ENCODE measurements around the gene GOLGA8J.
"Not testable (repeated sequence)": the region's sequence is repeated elsewhere in the genome, so short reads cannot be mapped to it uniquely, and the experiment has no call there.

GOLGA8J gene, protein sequence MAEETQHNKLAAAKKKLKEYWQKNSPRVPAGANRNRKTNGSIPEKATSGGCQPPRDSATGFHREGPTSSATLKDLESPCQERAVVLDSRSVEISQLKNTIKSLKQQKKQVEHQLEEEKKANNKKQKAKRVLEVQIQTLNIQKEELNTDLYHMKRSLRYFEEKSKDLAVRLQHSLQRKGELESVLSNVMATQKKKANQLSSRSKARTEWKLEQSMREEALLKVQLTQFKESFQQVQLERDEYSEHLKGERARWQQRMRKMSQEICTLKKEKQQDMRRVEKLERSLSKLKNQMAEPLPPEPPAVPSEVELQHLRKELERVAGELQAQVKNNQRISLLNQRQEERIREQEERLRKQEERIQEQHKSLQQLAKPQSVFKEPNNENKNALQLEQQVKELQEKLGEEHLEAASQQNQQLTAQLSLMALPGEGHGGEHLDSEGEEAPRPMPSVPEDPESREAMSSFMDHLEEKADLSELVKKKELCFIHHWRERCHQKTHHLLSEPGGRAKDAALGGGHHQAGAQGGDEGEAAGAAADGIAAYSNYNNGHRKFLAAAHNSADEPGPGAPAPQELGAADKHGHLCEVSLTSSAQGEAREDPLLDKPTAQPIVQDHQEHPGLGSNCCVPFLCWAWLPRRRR

DNA sequence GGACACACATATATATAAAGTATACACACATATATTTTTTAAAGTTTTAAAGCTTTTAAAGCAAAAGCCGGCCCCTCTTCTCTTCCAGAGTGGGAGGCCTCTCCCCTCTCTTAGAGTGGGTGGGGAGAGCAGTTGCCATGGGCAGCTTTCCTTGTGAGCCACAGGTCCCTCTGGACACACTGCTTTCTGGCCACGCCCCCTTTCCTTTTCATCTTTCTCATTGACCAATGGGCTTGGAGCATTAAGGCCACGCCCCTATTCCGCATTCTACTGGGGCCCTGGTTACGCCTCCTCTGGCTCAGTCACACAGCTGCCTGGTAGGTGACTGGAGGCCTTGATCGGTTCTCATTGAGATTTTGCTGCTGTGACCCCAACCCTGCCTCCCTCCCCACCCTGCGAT, at the start of gene GOLGA8J:
TSS of gene GOLGA8J (plus strand) at position 301 of the 400 bp plus-strand sequence. CDS start at position 399, 98 bp downstream.
- DNase-seq (ENCODE audit: low spot score): not testable (repeated sequence)

GRCh38 chr15:30033211-30033610, 49.5 kb upstream of the GOLGA8J start:
- no peak for DNase-seq (ENCODE audit: low spot score)

GRCh38 chr15:30033763-30034162, 49.0 kb upstream of the GOLGA8J start:
- no peak for DNase-seq (ENCODE audit: low spot score)
- TF ChIP-seq CTCF (IDR thresholded peaks at IDR 0.05; ENCODE audit: extremely low read depth, missing control alignments): no peak

More at GRCh38 chr15:30033211-30033610, 49.5 kb upstream of the GOLGA8J start:
- TF ChIP-seq CTCF (IDR thresholded peaks at IDR 0.05; ENCODE audit: extremely low read depth, missing control alignments): no peak

DNA sequence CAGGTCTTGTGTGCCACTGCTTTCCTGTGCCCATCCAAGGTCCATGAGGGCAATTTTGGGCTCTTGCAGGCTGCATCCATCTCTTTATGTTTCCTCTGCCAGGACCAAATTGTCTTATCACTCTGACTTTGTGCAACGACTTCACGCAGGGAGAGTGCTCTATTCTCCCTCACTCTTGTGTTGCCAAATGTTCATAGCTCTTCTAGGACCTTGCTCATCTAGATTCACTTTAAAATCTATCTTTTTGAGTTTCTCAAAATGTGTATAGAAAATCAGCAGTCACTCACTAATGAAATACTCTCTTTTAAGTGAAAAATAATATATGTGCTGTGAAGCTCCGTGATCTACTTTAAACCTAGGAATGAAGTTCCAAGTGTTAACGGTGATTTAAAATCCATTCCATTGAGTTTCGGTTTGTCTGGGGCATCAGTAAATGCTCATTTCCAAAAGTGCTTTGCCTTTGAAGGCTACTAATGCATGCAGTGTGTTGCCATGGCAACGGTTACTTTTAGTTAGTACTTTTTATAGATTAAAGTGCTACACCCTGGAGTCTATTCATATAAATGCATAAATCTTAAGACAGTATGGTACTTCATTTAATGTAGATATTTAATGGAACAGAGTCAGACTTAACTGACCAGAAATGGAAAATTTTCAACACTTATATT, 46.6 kb upstream of the GOLGA8J start:
- TF ChIP-seq CTCF (IDR thresholded peaks at IDR 0.05; ENCODE audit: extremely low read depth, missing control alignments): no peak
- no peak for DNase-seq (ENCODE audit: low spot score)

DNA sequence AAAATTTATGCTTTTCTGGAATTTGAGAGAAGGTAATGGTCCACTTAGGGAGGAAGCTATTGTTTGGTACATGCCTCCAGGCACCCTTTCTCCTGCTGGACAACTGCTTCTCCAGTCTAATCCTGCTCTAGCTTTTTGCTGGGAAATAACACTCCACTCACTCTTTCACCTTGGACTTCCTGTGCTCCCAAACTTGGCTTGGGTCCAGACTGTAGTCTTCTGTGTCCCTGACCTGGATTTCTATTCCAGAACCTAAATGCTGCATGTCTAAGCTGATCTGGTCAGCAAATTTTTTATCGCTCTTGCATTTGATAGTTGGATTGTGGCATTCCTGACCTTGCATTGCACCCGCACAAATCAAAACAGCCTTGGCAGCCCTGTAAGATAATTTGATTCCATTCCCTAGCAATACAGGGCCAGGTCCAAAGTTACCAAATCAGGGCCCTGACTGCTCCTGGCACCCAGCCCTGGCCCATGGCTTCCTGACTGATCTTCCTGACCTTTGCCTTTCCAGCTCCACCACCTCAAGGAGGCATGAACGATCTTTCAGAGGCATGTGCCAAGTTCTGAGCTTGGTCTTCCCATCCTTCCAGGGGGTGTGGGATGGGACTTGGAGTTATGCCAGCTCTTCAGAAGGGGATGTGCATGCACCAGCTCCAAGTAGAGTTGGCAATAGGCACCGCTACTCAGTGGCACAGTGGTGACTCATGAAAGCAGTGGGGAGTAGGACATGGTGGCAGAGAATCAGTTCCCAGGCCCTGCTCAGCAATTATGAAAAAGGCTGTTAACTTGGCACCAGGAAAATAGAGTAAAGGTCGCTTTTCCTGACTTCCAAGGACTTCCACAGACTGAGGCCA, 43.9 kb upstream of the GOLGA8J start:
- no peak for TF ChIP-seq CTCF (IDR thresholded peaks at IDR 0.05; ENCODE audit: extremely low read depth, missing control alignments)
- DNase-seq (ENCODE audit: low spot score): no peak

GRCh38 chr15:30041868-30042267, 40.9 kb upstream of the GOLGA8J start:
- no peak for DNase-seq (ENCODE audit: low spot score)

More at GRCh38 chr15:30041868-30042267, 40.9 kb upstream of the GOLGA8J start:
- no peak for TF ChIP-seq CTCF (IDR thresholded peaks at IDR 0.05; ENCODE audit: extremely low read depth, missing control alignments)
